Measurements from ENCODE around the gene SOX18. TPM values are rescaled to one million over a fixed set of nuclear protein-coding genes. Genes with fewer than 3 reads are reported as not detected.

SOX18 gene
- total and polyA plus RNA-seq, 2 of the 13 experiments (the other 11 are each of a cell fraction or from before 2014, with no cell fraction given): 1.6 to 1.9 TPM

- TF ChIP-seq ZNF646 (CRISPR knock-in tag; IDR thresholded peaks at IDR 0.05) (0 out of 2 replicates have a peak, but pooled peaks have one; percentile 11), ZNF251 (CRISPR knock-in tag; IDR thresholded peaks at IDR 0.05) (no peak), ZNF362 (CRISPR knock-in tag; IDR thresholded peaks at IDR 0.05; ENCODE audit: borderline replicate concordance) (peak; percentile 53; the same call in 1 of the 2 replicates), ISX (CRISPR knock-in tag; conservative IDR thresholded peaks at IDR 0.05) (no peak), ZNF274 (CRISPR knock-in tag; IDR thresholded peaks at IDR 0.05) (peak; percentile 98), KDM4B (CRISPR knock-in tag; IDR thresholded peaks at IDR 0.05) (no peak), SP1 (IDR thresholded peaks at IDR 0.05) (no peak), SP1 (CRISPR knock-in tag; IDR thresholded peaks at IDR 0.05) (peak; percentile 32; the same call in 1 of the 2 replicates), ZNF776 (CRISPR knock-in tag; IDR thresholded peaks at IDR 0.05) (no peak; the same call in 1 of the 2 replicates), ZNF883 (CRISPR knock-in tag; IDR thresholded peaks at IDR 0.05; ENCODE audit: not compliant biosample characterization) (peak; percentile 94), ZNF33B (CRISPR knock-in tag; IDR thresholded peaks at IDR 0.05) (peak; percentile 97), REXO4 (CRISPR knock-in tag; IDR thresholded peaks at IDR 0.05; ENCODE audit: borderline replicate concordance) (no peak; the same call in 1 of the 2 replicates), XBP1 (CRISPR knock-in tag; IDR thresholded peaks at IDR 0.05) (no peak), ZNF18 (CRISPR knock-in tag; IDR thresholded peaks at IDR 0.05; ENCODE audit: insufficient replicate concordance) (no peak), MXD1 (CRISPR knock-in tag; IDR thresholded peaks at IDR 0.05) (no peak), SMAD3 (CRISPR knock-in tag; IDR thresholded peaks at IDR 0.05) (no peak; the same call in 1 of the 2 replicates), ZNF790 (CRISPR knock-in tag; IDR thresholded peaks at IDR 0.05; ENCODE audit: borderline replicate concordance) (no peak), BCL6 (CRISPR knock-in tag; IDR thresholded peaks at IDR 0.05) (peak; percentile 81), MBNL3 (CRISPR knock-in tag; conservative IDR thresholded peaks at IDR 0.05) (no peak), ZMAT3 (CRISPR knock-in tag; conservative IDR thresholded peaks at IDR 0.05) (peak; percentile 91)
Observed at GRCh38 chr20:64024141-64024990, 25.1 kb downstream of the SOX18 start (continued).

Measured in HepG2 (cell line).